Caki2 (cell line): ENCODE results near the gene MAN1A1. TPM values are rescaled to one million over a fixed set of nuclear protein-coding genes. Genes with fewer than 3 reads are reported as not detected.

Source experiments
- DNase-seq: peaks from one replicate; pipeline ENCODE4 v3.0.0-alpha.2; 2015; ENCODE audit warnings: low read depth
- in situ Hi-C: cut with HindIII; loops from 2 replicates; pipeline ENCODE4 v1.10.0; 2016; ENCODE audit warnings: low sequenced_read_pairs, low pct_unique_long_range_greater_than_20kb, mixed read lengths
- total RNA-seq: library from RNA; depleted of rRNA; stranded (reverse); fragments of >200 nt; shearing (Covaris generic); gene quantifications from 2 replicates; pipeline ENCODE4 v1.2.3, GENCODE V29; 2014; ENCODE audit warnings: low replicate concordance

Gene MAN1A1
- total RNA-seq, 1 experiment from 2014 or later = 1.2 TPM

DNA sequence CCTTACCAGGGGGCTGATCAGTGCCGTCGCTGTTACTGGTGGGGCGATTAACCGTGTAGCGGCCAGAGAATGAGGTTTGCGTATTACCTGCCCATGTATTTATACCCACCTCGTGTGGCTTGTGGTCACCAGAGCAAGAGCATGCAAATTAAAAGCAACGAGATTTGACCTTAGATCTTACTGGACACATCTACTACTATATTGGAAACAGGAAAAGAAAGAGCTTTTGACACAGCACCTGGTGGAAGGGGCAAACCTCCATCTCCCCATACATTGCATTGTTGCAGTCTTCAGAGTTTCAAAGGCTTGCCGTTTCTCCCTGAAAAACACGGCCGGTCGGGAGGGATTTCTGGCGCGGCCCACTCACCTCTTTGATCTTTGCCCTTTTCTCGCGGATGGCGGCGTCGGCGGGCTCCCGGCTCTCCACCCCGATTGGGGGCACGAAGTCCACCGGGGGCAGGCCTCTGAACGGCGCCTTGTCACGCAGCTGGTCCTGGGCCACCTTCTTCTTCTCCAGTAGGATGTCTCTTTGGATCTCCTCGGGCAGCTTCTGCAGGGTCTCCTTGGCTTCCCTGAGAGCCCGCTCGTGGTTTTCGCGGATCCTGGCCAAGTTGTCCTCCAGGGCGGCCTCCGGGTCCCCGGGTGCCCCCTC is 1.3 kb downstream of the MAN1A1 start:
- in situ Hi-C loops = no loop called here
- DNase-seq = no peak

DNA sequence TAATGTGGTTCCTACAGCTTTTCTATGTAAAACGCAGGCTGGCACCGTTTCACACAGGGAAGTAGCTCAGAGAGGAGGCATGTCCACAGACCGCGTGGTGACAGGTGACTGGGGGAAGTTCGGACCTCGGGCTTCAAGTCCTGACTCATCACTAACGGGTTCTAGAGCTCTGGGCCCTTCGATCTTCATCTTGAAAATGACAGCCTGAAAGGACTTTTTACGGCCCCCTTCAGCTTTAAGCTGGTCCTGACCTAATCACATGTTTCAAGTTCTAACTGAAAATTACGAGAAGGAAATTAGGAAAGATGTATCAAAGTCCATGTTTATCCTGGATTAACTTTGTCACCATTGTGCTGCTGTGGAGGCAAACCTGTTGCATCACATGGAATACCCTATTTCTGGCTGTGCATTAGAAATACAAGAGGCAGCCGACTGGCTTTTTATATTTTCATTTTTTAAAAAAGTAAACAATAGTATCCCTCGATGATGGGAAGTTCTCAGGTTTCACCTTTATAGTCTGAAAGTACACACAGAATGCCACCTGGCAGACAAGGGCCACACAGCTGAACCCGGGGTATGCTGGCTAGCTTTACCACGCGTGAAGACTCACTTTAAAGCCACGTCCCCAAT is 2.0 kb downstream of the MAN1A1 start:
- in situ Hi-C loops = no loop called here
- DNase-seq = no peak

DNA sequence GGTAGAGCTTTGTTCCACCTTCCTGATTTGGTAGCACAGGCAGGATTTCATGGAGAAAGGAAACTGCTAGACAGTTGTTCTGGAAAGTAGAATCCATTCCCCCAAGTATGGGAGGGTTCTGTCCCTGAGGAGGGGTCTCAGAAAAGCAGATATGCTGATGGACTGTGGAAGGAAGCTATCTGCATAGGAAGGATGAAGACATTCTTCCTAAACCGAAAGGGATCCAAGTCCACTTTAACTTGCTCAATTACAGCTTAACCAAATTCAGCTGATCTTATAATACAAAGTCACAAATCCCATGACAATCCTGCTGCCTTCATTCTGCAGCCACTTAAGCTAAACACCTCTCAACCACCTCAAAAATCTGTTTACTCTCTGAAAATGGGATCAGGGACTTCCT is 2.6 kb downstream of the MAN1A1 start:
- DNase-seq = no peak
- in situ Hi-C loops = no loop called here

- in situ Hi-C loops = no loop called here
- DNase-seq = no peak
Measured at GRCh38 chr6:119346450-119346849, 3.1 kb downstream of the MAN1A1 start.

GRCh38 chr6:119345114-119345513 is 4.4 kb downstream of the MAN1A1 start:
- no peak for DNase-seq
- in situ Hi-C loops = no loop called here

DNA sequence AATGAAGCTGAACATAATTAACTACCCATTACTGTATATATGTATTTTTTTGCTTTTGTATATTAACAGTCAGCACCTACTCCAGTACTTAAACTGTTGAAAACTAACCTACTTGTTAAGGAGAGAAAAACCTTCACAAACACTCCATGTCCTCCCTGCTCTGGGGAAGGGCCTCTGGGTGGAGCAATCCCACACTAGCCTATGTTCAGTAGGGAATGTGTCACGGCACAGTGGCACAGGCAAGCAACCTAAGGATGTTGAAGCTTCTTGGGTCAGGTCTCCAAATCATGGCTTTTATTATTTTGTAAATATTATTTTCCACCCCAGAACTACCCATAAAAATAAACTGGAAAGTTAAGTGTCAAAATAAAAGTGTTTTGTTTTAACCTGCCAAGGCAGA is 5.3 kb downstream of the MAN1A1 start:
- in situ Hi-C loops = no loop called here
- no peak for DNase-seq

GRCh38 chr6:119343573-119344146 is 5.9 kb downstream of the MAN1A1 start:
- DNase-seq = no peak
- in situ Hi-C loops = no loop called here

DNA sequence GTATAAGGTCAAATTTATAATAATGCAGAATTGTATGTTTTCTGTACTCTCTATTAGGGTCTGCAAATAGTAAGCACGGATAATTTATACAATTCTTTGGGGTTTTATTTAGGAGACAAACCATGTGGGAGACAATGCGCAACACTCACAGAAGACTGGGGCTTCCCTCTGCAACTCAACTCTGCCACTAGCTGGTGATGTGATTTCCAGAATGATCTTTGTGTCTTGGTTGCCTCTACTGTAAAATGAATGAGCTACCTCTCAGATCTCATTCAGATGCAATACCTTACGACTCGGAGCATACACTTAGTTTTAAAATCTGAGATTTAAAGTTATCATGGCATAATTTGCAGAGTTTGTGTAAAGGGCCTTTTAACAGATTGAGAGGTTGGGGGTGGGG is 6.4 kb downstream of the MAN1A1 start:
- in situ Hi-C loops = no loop called here
- DNase-seq = no peak

DNA sequence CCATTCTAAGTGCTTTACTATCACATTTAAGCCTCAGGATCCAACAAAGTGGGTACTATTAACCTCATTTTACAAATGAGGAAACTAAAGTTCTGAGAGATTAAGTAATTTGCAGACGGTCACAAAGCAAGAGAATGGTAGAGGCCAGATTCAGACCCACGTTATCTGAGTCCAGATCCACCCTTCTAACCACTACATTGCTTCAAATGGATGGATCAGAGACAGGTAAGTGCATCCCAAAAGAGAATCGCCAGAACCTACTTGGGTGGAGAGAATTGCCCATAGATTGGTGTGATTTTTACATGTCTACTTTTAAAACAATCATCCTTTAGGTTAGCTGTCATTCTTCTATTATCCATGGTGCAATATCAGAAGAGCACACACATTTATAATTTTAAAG is 7.1 kb downstream of the MAN1A1 start:
- in situ Hi-C loops = no loop called here
- no peak for DNase-seq

GRCh38 chr6:119340796-119341487 is 8.6 kb downstream of the MAN1A1 start:
- no peak for DNase-seq
- in situ Hi-C loops = no loop called here

DNA sequence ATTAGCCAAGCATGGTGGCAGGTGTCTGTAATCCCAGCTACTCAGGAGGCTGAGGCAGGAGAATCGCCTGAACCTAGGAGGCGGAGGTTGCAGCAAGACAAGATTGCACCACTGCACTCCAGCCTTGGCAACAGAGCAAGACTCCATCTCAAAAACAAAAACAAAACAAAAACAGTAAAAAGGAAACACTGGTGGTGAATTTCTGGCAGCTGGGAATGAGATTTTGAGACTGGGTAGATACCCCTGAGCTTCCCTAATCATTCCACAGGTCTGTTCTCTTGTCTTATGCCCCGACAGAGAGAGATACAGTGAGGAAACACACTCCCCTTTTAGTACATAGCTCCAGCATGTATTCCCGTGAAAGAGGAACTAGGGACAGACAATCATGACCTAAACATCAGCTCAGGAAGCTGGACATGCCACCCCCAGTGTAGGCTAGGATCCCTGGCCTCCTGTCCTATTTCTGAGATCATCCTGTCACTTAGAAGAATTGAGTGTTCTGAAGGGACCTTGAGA is 9.6 kb downstream of the MAN1A1 start:
- no peak for DNase-seq
- in situ Hi-C loops = no loop called here

GRCh38 chr6:119337762-119338161 is 11.8 kb downstream of the MAN1A1 start:
- in situ Hi-C loops = no loop called here
- no peak for DNase-seq

- no peak for DNase-seq
- in situ Hi-C loops = no loop called here
Measured at GRCh38 chr6:119337252-119337651, 12.3 kb downstream of the MAN1A1 start.

GRCh38 chr6:119334535-119335264 is 14.9 kb downstream of the MAN1A1 start:
- in situ Hi-C loops = no loop called here
- no peak for DNase-seq

- in situ Hi-C loops = no loop called here
- DNase-seq = peak; percentile 10
Measured at GRCh38 chr6:119333707-119334295, 15.8 kb downstream of the MAN1A1 start.

DNA sequence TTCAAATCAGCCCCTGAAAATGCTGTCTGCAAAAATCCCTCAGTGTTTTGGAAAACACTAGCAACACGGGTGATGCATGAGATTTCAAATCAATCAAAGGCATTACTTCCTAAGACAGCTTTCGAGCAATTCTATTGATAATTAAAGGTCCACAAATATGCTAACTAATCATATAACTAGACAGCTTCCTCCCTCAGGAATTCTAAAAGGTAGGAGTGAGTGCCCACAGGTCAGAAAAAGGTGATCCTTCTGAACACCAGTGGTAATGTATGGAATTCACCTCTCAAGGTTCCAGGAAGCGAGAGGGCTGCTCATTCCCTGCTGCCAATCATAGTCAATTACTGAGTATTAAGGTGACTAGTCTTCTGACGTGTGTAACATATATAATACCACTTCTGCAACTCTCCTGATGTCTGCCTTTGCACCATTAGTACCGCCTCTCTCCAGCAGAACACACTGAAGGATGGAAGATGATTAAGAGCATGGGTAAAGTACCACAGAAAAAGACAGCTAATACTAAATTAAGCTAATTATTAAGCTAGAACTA is 16.4 kb downstream of the MAN1A1 start:
- no peak for DNase-seq
- in situ Hi-C loops = no loop called here

DNA sequence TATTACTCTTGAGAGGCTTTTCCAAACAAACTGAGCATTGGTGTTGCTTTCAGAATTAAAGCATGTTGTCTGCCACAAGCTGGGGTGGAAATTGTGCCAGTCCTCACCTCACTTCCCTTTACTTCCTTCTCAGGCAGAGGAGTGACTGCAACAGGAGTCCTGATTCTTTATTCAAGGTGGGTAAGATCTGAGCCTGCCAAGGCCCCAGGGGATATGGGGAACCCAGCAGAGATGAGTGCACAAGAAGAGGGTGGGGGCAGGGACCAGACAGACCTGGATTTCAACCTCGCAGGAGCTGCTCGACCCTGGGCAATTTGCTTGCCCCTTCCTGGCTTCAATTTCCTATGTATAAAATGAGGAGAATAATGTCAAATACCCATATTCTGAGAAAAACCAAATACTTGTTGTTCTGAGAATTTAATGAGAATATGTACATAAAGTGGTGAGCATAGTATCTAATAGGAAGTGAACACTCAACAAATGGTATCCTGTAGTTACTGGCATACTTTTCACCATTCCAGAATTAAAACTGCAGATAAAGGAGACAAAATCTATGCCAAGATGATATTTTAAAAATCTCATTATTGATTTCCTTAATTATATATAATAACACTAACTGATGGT is 17.8 kb downstream of the MAN1A1 start:
- in situ Hi-C loops = no loop called here
- no peak for DNase-seq
